Left lobe of liver (tissue), 2 donors: ENCODE data around the gene PDGFA. TPM values are rescaled to one million over a fixed set of nuclear protein-coding genes. Genes with fewer than 3 reads are reported as not detected.

ENCODE experiments used
- ATAC-seq: fragments of 200-7000 bp; cut with Tn5 transposase; one replicate; pipeline ENCODE4 v1.9.1; 2020; ENCODE audit warnings: mild to moderate bottlenecking, moderate library complexity
- DNase-seq: peaks from one replicate; pipeline ENCODE4 v3.0.0-alpha.2; 2020; ENCODE audit warnings: low spot score
- total RNA-seq: library from RNA; stranded (reverse); gene quantifications from one replicate; pipeline ENCODE4 v1.2.1, GENCODE V29; 2021
- donor health status: DM: no; HTN: no; CAD: no; lungs with moderate emphysema.
- donor health status: DM: no; HTN: yes; CAD: no.

Gene PDGFA
- total RNA-seq, 1 donor from 2014 or later: 2.7 TPM

GRCh38 chr7:476736-477360 is 42.8 kb downstream of the PDGFA start:
- ATAC-seq: no peak

DNA sequence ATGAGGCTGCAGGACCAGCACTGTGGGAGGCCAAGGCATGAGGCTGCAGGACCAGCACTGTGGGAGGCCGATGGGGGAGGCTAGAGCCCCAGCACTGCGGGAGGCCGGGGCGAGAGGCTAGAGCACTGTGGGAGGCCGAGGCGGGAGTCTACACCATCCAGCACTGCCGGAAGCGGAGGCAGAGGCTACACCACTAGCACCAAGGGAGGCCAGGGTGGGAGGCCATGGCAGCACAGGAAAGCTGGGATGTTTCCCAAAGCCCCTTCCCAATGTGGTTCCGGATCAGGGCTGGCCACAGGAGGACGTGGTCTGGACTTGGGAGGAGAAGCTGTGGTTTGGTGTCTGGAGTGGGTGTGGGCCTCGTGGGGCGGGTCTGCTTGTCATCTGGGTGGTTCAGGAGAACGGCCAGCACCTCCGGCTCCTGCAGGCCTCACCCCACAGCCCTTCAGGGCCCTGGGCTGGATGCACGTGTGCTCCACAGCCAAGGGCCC is 43.6 kb downstream of the PDGFA start:
- DNase-seq (no peak), ATAC-seq (no peak)

More at GRCh38 chr7:476736-477360, 42.8 kb downstream of the PDGFA start:
- no peak for DNase-seq

DNA sequence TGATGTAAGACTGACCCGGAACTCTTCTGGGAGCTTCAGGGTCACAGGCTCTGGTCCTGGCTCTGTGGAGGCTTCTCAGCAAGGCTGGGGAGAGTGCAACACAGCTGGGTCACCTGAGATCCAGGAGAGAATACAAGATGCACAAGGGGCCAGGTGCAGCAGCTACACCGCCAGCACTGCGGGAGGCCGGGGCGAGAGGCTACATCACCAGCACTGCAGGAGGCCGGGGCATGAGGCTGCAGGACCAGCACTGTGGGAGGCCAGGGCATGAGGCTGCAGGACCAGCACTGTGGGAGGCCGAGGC is 44.3 kb downstream of the PDGFA start:
- no peak for DNase-seq

DNA sequence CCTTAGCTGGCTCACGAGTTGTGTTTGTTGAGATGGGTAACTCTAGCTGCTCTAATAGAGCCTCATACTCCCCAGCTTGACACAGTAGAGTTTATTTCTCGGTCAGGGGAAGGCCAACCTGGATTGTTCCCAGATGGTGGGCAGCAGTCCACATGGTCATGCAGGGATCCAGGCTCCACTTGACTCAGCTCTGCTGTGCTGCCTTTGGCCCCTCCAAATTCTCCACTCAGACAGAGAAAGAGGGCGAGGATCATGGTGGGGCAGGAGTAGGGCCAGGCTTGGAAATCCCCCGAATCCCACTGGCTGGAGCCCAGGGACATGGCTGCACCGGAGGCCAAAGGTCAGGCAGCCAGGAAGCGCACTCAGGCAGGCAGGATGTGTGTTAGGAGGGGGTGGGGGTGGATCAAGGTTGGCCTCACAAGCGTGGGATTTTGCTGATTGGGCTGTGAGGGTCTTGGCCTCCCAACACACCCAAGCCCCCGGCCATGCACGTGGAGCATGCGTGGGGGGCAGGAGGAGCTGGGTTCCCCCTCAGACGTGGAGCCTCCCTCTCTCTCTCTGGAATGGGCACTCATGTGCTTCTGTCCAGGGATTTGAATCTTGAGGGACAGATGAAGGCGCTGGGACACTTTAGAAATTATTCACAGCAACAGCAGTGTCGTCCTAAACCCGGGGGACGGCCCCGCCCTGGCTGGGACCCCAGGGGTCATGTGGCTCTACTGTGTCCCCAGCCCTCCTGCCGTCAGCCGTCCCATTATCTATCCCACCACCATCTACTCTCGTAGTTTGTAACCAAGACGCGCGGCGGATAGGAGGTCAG is 44.8 kb downstream of the PDGFA start:
- DNase-seq (no peak), ATAC-seq (no peak)

More for the DNA sequence above, 44.3 kb downstream of the PDGFA start:
- no peak for ATAC-seq

GRCh38 chr7:473870-474604 is 45.6 kb downstream of the PDGFA start:
- DNase-seq (no peak), ATAC-seq (no peak)

DNA sequence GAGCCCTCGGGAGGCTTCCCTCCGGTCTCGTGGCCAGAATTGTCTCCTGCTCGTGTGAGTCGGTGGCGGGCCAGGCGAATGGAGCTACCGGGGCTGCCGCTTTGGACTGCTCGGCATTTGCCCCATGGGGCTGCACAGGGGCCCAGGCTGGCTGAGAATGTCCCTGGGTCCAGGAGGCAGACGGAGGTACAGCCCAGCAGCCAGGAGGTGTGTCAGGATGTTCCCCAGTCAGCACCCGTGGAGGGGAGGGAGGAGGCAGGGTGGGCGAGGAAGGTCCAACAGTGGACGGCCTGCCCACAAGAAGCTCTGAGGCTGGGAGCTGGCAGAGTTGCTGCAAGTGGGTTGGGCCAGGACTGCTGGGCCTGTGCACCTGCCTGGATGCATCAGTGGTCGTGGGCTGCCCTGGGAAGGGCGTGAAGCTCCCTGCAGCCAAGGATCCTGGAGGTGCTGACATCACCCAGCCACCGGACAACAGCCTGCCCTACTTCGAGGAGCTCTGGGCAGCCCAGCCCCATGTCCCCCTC is 46.4 kb downstream of the PDGFA start:
- peak; percentile 40 for DNase-seq

GRCh38 chr7:472640-472957 is 47.0 kb downstream of the PDGFA start:
- peak; percentile 1 for DNase-seq
- no peak for ATAC-seq

More for the DNA sequence above, 46.4 kb downstream of the PDGFA start:
- no peak for ATAC-seq

DNA sequence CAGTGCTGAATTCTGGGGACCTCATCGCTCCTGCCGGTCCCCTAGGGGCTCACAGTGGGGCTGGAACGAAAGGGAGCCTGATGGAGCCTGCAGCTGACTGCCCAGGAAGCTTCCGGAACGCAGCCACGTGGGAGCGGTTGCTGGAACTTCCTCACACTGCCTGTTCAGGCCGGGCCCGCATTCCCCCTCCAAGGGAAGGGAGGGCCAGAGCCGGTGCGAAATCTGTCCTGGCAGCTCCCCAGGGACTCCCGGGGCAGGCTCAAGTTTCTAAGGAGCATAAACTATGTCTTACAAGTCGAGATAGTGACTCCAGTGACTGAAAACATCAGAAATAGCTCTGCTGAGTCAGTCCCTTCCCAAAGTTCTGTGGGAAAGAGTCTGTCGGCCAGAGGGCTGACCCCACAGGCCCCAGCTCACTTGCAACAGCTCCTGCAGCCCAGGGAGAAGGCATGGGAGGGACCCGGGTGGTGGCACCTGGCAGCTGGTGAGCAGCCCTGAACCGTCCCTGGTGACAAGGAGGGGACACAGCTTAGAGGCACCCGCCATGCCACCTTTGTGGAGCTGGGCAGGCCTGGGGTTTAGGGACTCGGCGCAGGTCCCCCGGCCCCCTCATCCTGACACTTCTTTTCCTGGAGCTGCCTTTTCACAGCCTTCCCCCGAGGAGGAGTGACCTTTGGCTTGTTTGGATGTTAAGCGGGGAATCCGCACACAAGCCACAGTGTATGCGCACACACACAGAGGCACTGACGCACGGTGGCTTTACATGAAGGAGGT is 47.6 kb downstream of the PDGFA start:
- ATAC-seq (peak; percentile 74), DNase-seq (peak; percentile 67)

DNA sequence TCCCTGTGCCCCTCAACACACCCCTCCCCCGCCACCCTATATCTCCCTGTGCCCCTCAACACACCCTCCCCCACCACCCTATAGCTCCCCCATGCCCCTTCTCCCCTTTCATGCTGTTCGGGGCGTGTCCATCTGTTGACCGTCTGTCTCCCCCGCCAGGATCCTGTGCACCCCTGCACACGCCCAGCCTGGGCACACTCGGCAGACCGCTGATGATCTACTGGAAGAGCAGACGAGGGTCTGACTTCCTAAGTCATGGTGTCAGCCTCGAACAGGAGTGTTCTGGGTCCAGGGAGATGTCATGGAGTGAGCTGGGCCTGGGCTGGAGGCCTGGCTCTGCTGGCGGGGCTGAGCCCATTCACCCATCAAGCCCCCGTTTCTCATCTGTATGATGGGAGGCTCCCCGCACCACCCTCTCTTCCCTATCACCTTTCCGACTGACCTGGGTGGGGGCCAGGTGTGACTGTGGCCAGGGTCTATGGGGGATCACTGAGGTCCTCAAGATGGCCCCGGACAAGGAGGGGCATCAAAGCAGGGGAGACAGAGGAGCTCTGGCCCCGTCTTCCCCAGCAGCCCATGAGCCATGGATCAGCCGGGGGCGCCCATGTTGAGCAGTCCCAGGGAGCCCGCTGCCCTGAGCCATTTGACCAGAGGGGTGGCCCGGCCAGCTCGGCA is 48.3 kb downstream of the PDGFA start:
- no peak for ATAC-seq
- no peak for DNase-seq

GRCh38 chr7:469563-469961 is 50.1 kb downstream of the PDGFA start:
- ATAC-seq: no peak
- DNase-seq: peak; percentile 35

GRCh38 chr7:468681-469562 is 50.7 kb downstream of the PDGFA start:
- DNase-seq (no peak), ATAC-seq (no peak)

GRCh38 chr7:467856-468545 is 51.6 kb downstream of the PDGFA start:
- DNase-seq (peak; percentile 12), ATAC-seq (no peak)

DNA sequence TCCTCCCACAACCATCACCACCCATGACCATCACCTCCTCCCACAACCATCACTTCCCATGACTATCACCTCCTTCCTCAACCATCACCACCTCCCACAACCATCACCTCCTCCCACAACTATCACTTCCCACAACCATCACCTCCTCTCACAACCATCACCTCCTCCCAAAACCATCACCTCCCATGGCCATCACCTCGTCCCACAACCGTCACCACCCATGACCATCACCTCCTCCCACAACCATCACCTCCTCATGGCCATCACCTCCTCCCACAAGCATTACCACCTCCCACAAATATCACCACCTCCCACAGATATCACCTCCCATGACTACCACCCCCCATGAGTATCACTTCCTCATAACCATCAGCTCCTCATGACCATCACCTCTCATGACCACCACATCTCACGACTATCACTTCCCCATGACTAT is 52.2 kb downstream of the PDGFA start:
- DNase-seq (peak; percentile 11), ATAC-seq (no peak)

DNA sequence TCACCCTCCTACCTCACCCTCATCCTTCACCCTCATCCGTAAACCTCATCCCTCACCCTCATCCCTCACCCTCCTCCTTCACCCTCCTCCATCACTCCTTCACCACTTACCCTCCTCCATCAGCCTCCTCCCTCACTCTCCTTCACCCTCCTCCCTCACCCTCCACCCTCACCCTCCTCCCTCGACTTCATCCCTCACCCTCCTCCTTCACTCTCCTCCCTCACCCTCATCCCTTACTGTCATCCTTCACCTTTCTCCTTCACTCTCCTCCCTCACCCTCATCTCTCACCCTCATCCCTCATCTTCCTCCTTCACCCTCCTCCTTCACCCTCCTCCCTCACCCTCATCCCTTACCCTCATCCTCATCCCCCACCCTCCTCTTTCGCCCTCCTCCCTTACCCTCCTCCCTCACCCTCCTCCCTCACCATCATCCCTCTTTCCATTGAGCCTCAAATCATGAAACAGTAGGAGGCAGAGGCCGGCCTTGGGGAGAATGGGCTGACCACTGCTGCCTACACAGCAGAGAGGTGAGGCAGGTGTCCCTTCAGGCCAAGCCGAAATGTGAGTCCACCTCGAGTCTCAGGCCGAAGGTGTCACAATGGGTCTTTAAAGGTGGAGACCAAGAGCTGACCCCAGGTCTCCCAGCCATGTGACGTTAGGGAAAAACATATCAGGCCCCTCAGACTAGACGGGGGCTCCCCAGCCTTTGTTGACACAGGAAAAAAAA is 53.0 kb downstream of the PDGFA start:
- DNase-seq (no peak), ATAC-seq (no peak)

DNA sequence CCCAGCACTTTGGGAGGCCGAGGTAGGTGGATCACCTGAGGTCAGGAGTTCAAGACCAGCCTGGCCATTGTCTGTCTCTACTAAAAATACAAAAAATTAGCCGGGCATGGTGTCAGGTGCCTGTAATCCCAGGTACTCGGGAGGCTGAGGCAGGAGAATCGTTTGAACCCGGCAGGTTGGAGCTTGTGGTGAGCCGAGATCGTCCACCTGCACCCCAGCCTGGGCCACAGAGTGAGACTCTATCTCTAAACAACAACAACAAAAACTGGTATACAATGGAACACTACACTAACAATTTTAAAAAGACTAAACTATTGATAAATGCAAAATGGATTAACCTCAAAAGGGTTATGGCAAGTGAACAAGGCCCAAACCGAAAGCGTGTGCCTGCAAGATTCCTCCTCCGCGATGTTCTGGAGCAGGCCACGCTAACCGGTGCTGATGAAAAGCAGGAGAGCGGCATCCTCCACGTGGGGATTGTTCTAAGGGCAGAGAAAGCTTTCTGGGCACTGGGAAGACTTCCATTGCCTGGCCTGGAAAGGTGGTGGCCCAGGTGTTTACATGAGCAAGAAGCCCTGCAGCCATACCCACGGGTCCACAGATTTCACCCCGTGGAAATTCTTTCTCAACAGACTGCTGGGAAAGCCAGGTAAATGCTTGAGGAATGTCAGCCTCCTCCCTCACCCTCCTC is 53.8 kb downstream of the PDGFA start:
- peak; percentile 33 for DNase-seq
- no peak for ATAC-seq

GRCh38 chr7:464454-465401 is 54.9 kb downstream of the PDGFA start:
- DNase-seq (peak; percentile 42), ATAC-seq (peak; percentile 17)
